NCI-H748 (cell line): ENCODE measurements around the gene ARMC6.
A peak's percentile ranks its signal among the peaks of the same experiment; 100 is the strongest.

Source experiments
- DNase-seq: peaks from one replicate; lab custom pipeline; 2025; ENCODE audit not compliant: unreplicated experiment; lab: John Stamatoyannopoulos, UW

Gene ARMC6

DNA sequence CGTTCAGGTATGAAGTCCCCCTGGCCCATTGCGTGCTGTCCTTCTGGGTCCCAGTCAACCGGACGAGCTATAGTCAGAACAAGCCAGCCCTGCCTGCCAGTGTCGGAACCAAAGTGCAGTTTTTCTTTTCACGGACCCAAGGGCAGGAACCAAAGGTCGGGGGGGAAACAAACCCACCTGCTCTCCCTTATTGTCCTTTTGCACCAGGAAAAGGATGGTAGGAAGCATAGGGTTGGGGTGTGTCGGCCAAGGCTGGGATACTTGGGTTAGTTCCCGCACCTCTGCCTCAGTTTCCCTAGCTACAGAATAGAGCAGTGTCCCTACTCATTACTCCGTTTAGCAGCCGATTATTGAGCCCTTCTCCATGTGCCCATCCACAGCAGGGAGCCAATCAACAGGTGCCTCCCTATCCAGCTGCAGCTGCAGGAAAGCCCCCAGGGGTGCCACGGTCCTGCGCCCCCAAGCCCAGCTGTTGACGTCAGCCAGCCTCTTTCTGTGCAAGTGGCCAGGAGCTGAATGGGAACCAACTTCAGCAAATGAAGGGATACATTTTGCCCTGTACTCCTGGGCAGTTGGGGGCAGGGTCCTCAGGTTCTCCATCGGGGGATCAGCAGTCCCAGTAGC lies 21.0 kb downstream of the ARMC6 start:
- no peak for DNase-seq

DNA sequence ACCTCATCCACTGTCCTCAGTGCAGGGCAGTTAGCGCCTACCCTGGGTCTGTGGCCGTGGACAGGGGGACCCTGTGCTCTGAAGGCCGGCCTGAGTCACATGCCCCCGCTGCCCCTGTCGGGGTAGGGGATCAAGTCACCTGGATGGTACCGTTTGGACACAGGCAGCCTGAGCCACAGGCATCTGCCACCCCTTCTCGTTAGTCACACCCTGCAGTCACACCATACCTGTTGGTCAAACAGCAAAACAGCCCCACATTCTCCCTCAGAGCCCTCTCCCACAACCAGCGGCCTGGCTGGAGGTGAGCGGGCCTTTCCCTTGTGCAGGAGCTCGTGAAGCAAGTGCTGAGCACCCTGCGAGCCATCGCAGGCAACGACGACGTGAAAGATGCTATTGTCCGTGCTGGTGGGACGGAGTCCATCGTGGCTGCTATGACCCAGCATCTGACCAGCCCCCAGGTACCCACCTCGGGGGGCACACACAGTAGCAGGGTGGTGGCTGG lies 21.6 kb downstream of the ARMC6 start:
- no peak for DNase-seq

DNA sequence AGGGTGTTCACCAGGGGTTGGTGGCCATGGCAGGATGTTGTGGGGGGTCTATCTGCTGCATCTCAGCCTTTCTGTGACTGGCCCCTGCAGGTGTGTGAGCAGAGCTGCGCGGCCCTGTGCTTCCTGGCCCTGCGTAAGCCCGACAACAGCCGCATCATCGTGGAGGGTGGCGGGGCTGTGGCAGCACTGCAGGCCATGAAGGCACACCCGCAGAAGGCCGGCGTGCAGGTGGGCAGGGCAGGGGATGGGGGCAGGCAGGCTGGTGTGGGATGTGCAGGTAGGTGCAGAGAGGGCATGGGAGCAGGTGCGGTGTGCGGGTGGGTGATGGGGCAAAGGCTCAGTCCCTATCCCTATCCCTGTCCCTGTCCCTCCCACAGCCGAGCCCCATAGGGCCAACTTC lies 22.3 kb downstream of the ARMC6 start:
- no peak for DNase-seq

DNA sequence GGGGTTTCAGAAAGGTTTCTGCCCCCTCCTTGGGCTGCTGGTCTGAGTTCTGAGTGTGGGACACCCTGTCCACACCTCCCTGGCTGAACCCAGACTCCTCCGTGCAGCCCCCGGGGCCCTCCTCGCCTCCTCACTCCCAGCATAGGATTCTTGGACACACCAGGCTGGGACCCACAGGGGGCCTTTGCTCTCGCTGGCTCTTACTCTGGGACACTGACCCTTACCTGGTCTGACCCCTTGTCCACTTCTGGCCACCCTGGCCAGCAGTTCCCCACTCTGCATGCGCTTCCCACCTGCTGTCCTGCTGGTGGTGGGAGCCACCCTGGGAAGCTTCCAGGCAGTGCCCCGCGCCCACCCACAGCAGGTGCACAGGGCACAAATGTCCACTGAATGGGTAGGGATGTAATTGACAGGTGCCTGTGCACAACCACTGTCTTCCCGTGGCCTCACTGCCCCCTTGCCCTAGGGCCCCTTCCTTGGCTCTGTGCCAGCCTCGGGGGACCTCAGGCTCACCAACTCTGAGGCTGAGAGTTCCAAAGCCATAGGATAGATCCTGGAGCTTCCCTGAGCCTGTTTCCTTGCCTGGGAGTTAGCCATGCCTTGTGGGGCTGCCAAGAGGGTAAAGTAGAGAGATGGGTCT lies 23.4 kb downstream of the ARMC6 start:
- no peak for DNase-seq

DNA sequence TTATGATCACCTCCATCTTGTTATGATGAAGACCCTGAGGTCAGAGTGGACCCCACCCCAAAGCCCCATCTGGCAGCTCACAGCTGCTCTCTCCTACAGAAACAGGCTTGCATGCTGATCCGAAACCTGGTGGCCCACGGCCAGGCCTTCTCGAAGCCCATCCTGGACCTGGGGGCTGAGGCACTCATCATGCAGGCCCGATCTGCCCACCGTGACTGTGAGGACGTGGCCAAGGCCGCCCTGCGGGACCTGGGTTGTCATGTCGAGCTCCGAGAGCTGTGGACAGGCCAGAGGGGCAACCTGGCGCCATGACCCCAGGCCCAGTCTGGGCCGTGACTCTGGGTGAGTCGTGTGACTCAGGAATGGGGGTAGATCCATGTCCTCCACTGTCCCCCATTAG lies 23.9 kb downstream of the ARMC6 start:
- no peak for DNase-seq

DNA sequence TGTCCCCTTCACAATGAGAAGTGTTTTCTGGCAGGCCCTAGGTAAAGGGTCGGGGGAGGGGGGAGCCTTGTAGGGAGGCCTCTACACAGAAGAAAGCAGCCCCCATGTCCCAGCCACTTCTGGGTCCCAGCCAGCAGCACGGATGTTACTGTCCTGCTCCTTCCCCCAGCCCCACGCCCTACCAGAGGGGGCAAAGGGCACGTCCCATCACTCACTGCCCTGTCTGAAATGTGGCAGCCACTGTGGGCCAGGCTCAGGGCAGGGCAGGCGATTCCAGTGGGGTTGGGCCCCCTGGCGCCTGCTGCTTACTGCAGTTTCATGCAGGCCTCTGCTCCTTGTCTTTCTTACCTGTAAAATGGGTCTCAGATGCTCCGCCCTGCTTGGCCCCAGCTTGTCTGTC lies 24.3 kb downstream of the ARMC6 start:
- no peak for DNase-seq

DNA sequence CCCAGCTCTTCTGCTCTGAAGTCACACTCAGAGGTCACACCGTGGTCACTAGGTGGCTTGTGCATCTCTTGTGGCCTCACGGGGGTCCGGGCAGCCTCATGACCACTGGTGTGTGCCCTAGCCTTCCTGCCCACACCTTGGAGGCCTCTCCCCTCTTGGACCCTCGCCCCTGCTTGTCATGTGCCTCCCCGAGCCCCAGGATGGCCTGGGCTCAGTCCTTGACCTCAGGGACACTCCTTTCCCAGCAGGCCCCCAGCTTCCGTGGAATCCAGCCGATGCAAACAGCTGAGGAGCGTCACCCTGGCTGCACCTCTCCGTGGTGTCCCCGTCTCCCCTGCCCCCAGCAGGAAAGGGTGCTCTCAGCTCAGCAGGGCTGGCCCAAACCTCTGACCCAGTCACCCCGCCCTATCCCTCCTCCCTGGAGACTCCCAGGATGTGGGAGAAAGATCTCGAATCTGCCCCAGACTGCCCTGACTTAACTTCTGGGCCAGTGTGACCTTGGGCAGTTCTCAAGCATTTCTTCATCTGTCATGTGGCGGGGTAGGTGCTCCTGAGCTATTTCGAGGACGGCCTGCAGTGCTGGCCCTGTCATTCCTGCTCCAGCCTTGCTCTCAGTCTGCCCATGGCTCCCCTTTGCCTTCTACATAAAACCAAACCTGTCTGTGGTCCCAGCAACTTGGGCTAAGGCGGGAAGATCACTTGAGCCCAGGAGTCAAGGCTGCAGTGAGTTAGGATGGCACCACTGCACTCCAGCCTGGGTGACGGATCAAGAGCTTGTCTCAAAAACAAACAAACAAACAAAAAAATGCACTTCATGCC lies 25.8 kb downstream of the ARMC6 start:
- no peak for DNase-seq

DNA sequence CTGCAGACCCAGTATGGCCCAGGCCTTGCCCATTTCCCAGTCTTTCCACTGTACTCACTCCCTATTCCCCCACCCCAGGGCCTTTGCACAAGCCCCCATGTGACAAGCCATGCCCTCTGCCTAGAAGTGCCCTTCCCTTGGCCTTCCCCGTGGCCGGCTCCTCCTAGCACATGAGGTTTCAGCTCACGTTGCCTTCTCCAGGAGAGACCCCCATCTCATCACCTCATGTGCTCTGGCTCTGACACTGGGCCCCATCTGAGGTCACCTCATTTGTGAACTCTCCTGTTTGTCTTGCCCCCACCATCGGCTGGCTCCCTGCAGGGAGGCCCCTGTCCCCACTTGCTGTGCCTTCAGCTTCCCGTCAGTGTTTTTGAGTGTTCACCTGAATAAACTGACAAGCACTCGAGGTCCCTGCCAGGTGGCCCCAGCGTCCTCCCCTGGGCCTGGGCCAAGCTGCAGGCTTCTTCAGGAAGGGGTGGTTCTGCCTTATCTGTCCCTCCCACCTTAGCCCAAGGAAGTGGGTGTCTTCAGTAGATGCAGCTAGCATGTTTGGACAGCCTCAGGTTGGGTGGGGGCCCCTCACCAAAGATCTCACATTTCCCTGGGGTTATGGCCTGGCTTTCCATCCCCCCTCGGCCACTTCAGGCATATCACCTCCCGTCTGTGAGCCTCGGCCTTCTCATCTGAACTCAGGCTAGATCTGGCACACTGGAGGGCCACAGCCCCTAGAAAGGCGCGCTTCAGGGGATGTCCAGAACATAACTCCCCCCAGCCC lies 26.6 kb downstream of the ARMC6 start:
- no peak for DNase-seq

DNA sequence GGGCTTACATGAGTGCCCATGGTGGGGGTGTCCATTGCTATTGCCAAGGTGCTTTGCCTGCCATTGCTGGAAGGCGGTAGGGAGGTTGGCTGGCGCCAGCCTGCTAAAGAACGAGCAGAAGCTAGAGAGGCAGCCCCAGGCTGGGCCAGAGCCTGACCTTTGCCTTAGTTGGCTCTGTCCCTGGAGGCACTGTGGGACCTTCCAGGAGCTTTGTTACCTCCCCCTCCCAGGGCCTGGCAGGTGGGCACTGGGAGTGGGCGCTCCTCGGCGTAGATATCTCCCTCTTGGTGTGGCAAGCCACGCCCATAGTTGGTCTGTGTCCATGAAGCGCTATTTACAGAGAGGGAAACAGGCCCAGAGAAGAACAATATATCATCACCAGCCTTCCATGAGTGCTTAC lies 28.1 kb downstream of the ARMC6 start:
- DNase-seq, result no peak

DNA sequence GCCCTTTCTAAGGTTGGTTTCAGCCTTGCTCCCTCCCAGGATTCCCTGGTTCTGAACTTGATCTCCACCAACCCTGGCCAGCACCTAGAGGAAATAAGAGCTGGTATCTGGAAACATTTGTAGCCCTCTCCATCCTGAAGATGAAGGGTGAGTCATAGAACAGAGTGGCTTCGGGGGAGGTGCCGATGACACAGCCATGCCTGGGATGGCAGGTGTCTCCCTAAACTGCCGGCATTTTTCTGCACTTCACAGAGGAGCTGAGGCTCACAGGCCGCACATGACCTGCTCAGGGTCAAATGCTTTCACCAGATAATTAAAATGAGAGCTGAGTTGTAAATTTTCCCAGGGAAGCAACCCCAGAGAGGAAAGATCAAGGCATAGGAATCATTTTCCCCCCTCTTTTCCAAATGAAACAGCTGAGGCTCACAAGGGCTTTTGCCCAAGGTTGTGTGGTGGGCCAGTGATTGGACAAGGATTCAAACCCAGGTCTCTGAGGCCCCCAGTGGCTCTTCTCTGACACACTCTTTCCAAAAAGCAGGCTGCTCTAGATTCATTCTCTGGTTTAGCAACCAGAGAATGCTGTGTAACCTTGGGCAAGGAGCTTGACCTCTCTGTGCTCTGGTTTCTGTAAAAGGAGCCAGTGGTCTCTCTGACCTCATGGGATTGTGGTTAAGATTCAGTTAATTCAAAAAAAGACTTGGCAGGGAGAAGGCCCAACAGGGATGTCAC lies 29.2 kb downstream of the ARMC6 start:
- no peak for DNase-seq

DNA sequence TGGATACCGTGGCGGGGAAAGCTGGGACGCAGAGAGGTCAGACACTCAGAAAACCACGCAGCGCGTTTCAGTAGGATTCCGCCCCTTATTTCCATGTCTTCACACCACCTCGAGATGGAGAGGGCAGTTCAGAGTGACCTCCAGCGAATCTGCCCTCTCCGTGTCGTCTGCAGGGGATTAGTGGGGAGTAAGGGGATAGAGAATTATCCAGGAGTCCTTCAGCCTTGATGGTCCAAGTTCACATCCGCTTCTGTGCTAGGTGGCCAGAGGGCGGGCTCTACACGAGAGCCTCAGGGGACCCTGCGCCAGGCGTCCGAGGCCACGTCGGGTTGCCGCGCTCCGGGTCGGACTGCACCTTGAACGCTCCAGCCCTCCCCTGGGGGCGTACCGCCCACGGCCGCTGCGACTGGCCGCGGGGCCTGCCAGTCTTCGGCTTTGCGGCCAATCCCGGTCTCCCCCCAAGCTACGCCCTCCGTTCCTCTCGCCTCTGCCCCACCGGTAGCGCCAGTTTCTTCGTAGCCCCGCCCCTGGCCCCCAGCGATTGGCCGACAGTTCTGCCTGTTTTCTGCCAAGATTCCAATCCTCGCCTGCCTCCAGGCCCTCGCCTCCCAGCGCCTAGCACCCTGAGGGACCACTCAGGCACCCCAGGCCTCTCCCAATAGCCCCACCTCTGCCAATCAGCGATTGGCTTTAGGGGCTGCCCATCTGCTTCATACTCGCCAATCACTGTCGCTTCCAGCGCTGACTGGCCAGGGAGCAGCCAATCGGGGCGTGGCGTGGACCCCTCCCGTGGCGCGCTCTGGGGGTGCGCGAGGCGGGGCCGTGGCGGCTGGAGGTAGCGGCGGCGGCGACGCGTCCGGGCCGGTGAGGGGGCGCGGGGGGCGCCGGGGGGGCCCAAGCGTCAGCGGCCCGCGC lies 30.0 kb downstream of the ARMC6 start, which contains the start of gene SLC25A42:
Gene SLC25A42, plus strand, starts transcription at position 812 of the 915 bp plus-strand sequence. CDS start 32,131 bp downstream, outside the sequence.
- peak; percentile 97 for DNase-seq

DNA sequence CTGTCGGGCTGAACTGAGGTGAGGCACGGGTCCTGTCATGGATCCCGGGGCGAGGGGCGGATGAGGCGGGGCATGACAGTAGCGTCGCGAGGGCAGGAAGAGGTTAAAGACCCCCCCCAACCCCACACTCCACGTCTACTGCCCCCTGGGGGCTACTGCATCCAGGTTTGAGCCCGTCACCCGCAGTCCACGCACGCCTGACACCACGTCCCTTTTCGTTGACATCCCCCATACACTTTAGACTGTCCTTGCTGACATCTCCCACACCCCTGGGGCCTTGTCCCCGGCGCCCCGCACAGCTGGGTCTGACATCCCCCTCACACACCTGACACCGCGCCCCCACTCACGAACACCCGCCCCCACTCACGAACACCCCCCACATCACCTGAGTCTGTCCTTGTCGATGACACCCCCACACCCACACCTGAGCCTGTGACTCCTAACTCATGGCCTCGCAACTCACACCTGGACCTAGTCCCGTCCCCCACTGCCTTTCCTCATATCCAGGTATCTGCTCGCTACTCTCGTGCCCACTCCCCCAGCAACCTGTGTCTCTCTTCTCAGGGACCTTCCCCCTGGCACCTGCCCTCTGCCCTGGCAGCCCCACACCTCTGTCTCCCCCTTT lies 30.8 kb downstream of the ARMC6 start:
- no peak for DNase-seq

DNA sequence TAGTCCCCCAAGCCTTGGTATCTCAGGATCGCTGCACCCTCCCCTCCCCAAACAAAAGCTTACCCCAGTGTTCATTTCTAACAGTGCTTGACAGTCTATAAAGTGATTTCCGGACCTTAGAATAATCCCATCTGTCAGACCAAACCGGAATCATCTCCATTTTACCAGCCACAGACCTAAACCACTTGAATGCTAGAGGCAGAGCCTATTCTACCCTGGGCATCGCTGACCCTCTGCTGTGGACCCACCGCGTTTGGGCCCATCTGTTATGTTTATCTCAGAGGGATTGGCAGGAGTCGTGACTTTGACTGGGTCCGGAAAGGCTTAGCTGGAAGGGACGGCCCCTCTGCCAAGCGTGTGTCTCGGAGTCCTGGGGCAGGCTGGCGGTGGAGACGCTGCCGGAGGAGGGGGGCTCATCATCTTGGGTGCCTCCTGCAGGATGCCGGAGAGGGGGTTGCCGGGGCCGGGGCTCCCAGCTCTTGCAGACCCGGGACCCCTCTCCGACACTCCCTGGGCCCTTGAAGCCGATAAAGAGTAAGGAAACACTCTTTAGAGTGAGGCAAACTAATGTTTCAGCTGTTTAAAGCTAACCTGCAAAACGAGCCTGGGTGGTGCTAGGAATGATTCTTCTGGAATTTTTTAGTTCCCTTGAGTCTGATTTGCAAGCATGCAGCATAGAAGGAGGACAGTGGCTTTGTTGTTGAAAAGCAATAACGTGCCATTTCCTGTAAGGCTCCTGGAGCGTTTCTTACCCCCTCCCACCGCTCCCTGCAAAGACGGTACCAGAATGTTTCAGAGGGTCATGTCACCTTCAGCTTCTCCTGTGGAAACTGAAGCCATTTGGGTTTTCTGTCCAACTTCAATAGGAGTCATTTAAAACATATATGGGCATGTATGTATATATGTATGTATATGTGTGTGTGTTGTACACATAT lies 31.7 kb downstream of the ARMC6 start:
- DNase-seq, result peak; percentile 3

DNA sequence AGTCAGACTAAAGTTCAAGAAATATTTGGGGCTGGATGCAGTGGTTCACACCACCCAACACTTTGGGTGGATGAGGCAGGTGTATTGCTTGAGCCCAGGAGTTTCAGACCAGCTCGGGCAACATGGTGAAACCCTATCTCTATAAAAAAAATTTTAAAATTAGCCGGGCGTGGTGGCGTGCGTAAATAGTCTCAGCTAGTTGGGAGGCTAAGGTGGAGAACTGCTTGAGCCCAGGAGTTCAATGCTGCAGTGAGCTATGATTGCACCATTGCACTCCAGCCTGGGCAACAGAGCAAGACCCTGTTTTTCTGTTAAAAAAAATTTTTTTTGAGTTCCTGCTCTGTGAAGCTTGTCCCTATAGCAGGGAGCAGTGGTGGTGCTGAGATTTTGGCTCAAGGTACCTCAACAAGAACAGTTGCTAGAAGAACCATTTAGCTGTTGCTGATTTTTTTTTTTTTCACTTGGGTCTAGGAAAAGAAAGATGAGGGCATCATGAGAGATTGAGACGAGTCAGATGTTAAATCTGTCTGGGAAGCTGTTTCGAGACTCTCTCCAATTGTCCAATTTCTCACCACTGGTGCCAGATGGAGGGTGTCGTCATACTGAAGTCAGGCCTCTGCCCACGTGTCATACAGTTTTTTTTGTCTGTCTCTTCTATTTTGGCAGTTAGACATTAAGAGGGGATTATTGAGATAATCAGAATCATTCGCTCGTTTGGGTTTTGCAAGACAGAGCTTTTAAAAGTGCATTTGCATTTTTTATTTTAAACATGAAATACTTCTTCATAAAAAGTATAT lies 34.1 kb downstream of the ARMC6 start:
- no peak for DNase-seq

DNA sequence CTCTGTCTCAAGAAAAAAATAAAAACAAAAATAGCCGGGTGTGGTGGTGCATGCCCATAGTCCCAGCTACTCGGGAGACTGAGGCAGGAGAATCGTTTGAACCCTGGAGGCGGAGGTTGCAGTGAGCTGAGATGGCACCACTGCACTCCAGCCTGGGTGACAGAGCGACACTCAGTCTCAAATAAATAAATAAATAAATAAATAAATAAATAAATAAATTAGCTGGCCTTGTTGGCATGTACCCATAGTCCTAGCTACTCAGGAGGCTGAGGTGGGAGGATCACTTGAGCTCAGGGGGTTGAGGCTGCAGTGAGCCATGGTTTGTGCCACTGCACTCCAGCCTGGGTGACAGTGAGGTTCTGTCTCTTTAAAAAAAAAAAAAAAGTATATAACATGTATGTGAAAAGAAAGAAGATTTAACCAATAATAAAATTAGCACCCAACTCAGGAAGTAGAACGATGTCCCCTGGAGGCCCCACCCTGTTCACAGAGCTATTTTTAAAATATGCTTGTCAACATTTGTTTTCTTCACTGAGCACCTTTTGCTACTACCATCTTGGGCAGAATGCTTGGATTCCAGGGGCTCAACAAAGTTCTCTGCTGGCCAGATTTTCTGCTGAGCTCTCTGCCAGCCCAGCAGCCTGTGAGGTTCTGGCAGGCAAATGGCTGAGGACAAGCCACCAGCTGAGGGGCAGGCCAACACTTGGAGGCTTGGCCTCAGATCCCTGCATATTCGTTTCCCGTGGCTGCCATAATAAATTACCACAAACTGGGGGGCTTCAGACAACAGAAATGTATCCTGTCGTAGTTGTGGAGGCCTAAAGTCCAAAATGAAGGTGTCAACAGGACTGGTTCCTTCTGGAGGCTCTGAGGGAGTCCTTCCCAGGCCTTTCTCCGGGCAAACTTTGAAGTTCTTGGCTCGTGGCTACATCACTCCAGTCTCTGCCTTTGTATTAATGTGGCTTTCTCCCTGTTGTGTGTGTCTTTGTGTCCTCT lies 35.6 kb downstream of the ARMC6 start:
- DNase-seq, result no peak

DNA sequence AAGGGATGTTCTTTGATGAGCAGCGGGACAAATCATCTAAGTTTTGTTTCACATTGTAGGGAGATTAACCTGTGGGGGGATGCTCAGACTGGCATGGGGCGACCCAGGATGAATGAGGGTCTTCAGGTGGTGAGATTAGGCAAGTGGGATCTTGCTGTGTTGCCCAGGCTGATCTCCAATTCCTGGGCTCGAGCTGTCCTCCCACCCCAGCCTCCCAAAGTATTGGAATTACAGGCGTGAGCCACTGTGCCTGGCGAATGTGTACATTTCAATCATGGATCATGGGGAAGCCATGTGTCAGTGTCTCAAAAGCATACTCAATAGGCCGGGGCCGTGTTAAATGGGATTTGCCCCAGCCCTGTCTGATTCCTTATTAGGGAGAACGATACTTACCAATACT lies 38.5 kb downstream of the ARMC6 start:
- DNase-seq, result no peak
